ENCODE measurements around the gene MYRF.
A peak's percentile ranks its signal among the peaks of the same experiment; 100 is the strongest.

Gene MYRF

DNA sequence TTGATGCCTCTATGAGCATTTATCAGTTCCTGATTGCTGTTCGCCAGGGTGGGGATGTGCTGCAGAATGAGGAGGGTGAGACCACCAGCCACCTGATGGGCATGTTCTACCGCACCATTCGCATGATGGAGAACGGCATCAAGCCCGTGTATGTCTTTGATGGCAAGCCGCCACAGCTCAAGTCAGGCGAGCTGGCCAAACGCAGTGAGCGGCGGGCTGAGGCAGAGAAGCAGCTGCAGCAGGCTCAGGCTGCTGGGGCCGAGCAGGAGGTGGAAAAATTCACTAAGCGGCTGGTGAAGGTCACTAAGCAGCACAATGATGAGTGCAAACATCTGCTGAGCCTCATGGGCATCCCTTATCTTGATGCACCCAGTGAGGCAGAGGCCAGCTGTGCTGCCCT, 43.0 kb downstream of the MYRF start:
- DNase-seq (ENCODE audit: low spot score), result no peak

- DNase-seq (ENCODE audit: low spot score), result no peak
Observed at GRCh38 chr11:61795876-61796526, 43.6 kb downstream of the MYRF start.

DNA sequence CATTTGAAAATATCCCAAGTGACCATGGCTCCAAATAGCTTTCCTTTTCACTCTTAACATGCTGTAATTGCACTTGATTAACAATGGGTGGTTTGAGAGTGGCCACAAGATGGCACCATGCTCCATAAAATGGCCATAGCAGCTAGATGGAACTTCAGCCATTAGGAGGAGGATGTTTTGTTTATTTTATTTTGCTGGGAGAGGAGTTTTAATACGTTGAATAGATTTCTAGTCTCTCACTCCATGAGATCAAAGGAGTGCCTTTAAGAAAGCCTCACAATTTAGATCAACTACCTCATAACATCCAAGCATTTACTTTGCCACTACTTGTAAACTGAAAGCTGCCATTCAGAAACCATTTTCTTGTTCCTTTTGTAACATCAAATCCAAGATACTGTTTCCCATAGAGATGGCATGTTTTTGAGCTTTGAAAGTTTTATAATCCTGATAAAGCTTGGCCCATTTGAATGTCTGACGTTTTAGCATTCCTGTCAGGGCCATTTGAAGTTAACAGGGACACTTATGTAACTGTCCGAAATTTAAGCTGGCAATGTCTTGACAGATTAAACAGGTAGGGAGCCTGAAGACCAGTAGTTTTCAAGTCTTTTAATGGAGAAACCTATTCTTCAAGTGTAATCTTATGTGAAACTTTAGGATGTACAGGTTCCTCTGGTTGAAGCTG, 45.0 kb downstream of the MYRF start:
- DNase-seq (ENCODE audit: low spot score), result peak; percentile 80

DNA sequence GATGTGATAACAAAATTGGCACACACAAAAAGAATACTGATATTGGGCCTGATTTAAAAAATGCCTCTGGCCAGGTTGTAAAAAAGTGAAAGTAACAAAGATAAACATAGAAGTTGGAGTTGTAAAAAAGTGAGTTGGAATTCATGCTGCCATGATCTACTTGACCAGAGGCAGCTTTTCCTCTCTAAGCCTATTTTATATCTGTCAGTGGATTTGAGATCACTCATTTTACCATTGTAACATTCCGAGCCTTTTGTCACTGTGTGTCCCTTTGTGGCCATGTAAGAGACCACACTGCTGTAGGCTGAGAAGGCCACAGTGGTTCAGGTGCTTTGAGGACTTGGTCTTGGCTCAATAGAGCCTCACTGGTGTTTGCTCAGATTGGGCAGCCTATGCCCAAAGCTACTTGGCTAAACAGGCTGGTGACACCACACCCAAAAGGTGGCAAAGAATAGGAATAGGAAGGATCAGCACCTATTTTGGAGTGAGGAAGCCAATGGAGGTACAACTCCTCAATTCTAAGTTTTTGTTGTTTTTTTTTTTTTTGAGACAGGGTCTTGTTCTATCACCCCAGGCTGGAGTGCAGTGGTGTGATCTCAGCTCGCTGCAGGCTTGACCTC, 47.3 kb downstream of the MYRF start:
- no peak for DNase-seq (ENCODE audit: low spot score)

DNA sequence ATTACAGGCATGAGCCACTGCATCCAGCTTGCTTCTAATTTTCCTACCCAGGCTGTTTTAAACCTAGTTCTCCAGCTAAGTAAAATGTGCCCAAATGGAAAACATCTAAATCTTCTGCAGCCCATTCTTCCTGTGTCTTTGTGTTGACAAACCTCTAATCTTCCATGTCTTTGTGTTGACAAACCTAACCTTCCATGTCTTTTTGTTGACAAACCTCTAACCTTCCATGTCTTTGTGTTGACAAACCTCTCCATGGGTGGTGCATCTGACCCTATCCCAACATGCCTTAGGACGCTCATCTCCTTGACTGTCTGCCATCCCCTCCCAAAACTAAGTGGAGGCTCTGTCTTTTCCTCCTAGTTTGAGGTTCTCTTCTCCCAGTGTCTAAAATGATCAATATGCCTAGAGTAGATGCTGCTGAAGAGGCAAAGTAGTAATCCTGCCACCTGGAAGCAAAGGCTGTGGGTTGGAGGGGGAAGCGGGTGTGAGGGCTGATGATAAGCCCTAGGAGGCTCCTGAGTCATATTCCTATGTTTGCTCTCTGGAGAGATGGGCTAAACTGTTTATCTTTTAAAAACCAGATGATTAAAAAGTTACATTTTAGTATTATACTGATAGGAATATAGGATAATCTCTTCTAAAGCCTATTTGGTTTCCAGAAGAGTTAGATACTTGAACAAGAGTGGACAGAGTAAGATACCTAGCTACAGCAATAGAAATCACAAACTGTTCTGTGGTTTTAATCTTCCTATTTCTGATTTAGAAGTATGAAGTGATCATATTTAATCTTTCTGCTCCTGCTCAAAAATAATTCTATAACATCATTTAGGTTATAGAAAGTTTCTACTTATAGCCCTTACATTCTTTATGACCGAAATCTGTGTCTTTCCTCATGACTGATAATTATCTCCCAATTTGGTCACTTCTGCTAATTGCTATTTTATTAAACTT, 48.2 kb downstream of the MYRF start:
- no peak for DNase-seq (ENCODE audit: low spot score)

- DNase-seq (ENCODE audit: low spot score), result no peak
Observed at GRCh38 chr11:61802605-61803004, 50.2 kb downstream of the MYRF start.

DNA sequence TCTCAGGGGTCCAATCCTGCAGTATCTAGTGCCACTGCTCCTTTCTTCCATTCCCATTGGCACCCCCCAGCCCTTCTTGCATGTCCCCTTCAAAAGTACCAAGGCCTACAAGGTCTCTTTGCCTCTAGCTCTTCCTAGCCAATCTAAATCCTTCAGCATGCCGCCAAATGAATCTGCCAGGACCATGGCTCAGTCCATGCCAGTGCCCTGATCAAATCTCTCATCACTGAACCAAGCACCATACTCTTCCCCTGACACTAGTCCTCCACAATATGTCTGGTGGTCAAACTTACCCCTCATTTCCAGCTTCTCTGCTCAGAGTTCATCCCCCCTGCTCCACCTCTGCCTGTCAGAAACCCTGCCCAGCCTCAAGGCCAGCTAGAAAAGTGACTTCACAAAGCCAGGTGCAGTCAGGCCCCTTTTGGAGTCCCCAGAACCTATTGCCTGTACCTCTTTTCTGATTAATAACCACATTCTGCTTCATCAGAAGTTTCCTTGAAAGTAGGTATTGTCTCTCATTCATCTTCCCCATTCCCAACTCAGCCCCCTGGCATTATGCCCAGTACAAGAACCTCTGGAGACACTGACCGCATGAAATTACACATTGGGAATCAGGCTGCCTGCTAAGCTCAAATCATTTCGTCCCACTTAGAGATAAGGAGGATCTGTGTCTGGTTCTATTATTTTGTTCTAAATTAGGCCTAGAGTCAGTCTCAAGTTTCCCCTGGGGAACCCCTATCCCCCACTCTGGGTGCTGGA, 51.6 kb downstream of the MYRF start:
- DNase-seq (ENCODE audit: low spot score), result no peak

- DNase-seq (ENCODE audit: low spot score), result no peak
Observed at GRCh38 chr11:61805146-61805545, 52.7 kb downstream of the MYRF start.

- DNase-seq (ENCODE audit: low spot score), result no peak
Observed at GRCh38 chr11:61806785-61807184, 54.3 kb downstream of the MYRF start.

GRCh38 chr11:61810671-61811175, 58.3 kb downstream of the MYRF start:
- no peak for DNase-seq (ENCODE audit: low spot score)

DNA sequence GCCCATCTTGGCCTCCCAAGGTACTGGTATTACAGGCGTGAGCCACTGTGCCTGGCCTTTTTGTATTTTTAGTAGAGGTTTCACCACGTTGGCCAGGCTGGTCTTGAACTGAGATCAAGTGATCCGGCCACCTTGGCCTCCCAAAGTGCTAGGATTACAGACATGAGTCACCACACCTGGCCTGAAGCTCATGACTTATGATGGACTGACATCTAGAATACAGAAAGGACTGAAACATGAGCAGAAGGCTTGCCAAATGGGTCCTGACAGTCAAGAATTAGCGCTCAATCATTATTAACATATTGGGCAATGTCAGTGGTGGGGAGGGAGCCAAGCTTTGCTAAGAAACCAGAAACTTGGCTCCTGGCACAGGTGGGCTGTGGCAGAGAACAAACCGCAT, 59.4 kb downstream of the MYRF start:
- no peak for DNase-seq (ENCODE audit: low spot score)

DNA sequence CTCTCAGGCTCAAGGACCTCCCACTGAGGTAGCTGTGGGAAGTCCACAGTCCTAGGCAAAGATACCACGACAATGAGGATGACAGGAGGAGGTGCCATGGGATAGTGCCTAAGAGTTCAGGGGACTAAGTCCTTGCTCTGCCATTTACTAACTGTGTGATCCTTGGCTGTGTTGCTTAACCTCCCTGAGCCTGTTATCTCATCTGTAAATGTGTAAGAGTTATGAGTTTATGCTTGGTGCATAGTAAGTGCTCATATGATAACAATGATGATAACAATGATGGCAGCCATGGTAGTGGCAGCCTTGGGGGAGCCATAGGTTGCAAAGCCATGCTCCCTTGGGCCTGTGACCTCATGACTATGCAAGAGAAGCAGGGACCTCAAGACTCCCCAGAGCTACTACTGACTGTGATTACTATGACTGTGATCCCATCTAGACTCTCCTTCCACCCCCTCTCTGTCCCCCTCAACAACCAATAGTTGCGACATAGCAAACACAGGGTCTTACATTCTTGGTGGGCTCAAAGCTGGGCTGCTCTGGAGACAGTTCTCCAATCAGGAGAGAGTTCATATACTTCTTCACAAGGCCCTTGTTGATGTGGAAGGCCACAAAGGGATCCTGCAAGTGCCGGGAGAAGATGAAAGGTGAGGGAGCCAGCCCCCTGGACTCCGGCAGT, 60.4 kb downstream of the MYRF start:
- DNase-seq (ENCODE audit: low spot score), result no peak

GRCh38 chr11:61814247-61814957, 62.0 kb downstream of the MYRF start:
- DNase-seq (ENCODE audit: low spot score), result no peak

DNA sequence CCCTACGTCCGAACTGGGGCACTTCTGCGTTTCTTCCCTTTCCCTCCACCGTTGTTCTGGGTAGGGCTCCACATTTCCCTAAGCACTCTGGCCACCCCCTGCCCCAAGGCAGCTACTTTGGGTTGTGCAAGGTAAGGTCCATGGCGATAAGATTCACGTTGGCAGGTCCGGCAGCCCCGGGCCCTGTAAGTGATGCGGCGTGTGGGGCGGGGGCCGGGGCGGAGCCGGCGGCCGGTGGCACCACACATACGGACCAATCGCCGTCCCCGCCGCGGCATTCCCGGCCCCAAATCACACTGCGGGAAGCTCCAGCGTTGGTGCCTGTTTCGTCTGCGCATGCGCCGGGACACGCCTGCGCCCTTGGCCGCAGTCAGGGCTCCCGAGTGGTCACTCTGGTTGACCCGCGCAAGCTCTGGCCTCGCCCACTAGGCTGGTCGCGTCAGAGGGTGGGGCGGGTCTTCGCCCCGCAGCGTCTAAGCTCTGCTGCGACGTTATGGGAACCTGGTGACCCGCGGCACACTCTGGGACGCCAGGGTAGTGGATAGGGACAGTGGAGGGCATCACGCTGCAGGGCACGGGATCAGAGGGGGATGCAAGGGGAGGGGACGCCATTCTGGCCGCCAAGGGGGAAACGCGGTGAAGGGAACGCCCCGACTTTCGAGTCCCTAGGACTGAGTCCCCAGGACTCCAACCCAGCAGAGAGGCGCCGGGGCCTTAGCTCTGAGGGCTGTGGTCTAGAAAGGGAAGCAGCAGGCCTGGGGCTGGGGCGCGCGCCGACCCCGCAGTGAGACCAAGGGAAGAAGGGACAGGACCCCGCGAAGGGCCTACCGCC, 62.7 kb downstream of the MYRF start:
- peak; percentile 31 for DNase-seq (ENCODE audit: low spot score)

DNA sequence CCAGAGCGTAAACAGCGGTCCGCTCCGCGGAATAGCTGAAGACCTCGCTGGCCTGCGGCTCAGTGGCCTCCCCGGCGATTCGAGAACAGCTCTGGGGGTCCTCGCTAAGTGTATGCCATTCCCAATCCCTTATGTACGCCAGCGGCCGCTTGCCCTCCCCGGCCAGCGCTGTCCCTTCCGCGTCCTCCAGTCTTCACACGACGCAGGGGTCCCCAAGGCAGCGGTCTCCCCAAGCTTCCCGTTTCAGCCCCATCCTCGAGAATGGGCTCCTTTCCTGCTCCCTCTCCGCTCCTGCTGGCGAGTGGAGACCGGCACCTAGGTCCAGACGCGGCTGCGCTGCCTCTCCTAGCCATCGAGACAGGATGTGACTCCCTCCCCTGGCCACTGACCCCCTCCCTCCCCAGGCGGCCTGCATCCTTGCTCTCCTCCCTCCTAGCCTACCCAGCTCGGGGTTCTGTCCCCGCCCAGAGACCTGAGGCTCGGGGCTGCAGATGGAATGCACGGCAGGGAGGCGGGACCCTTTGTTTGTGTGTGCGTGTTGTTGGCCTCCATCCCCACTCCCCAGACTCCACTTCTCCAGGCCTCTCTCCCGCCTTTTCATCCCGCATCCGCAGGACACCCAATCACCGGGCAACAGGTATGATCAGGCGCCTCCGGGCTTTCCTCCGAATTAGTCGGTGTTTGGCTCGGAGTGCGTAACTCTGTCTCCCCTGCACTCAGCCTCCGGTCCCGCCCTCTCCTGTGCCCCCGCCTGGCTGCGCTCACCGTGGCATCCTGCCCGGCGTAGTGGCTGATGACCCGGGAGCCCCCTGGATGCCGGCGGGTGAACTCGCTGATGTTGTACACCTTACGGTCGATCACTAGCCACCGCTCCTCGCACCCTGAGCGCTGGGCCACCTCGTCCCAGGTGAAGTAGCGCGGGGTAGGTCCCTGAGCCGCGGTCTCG, 63.6 kb downstream of the MYRF start:
- DNase-seq (ENCODE audit: low spot score), result peak; percentile 47

GRCh38 chr11:61816736-61817455, 64.5 kb downstream of the MYRF start, which contains the start of gene FADS1:
TSS of gene FADS1 (minus strand) at chr11:61817003. CDS start at chr11:61816929, 74 bp downstream.
- peak; percentile 63 for DNase-seq (ENCODE audit: low spot score)

DNA sequence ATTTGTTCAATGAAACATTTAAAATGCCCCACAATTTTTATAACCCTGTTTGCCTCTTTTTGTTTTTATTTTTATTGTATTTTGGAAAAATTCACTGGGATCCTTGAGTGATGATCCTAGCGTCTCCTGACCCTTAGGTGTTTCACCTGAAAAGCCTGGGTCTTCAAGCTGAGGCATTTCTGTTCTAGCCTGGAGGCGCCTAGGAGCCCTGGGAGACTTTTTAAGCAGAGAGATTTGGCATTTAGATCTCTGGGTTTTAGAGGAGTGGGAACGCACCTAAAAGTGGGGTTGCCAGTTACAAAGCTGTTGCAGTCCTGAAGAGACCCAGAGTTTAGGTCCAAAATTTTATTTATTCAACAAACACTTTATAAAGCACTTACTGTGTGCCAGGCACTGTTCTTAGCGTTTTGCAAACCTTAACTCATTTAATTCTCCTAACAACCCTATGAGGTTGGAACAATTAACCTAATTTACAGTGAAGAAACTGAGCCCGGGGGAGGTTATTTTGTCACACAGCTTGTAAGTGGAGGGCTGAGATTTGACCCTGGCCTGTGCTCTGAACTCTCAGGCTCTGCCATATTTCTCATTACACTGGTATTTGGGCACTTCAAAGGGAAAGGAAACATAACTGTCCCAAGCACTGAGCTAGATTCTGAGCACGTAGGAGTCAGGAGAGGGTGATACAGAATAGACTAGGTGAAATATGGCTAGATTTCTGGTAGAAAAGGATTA, 65.2 kb downstream of the MYRF start:
- DNase-seq (ENCODE audit: low spot score), result no peak
